ENCODE results near the gene SF1. TPM values are rescaled to one million over a fixed set of nuclear protein-coding genes. Genes with fewer than 3 reads are reported as not detected.

The SF1 gene
- total RNA-seq, 1 experiment from 2014 or later = 151 TPM

DNA sequence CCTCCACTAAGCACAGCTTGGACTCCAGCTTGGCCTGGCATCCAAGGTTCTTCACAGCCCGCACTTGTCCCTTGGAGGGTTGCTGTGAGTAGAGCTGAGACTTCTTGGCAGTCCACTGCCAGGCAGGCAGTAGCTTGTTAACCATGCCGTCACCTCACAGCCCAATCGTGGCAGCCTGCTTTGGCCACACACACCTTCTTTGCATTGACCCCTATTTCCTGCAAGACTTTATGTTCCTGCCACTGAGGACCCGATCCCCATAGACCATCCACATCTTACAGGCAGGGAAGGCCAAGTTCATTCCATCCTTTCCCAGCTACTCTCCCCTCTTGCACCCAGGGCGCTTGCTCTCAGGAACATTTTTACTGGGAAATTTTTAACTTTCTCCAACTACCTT is 16.1 kb downstream of the SF1 start:
- no peak for DNase-seq (ENCODE audit: low read depth)

- DNase-seq (ENCODE audit: low read depth) = no peak
These were observed 17.5 kb downstream of the SF1 start for GRCh38 chr11:64760759-64761420.

DNA sequence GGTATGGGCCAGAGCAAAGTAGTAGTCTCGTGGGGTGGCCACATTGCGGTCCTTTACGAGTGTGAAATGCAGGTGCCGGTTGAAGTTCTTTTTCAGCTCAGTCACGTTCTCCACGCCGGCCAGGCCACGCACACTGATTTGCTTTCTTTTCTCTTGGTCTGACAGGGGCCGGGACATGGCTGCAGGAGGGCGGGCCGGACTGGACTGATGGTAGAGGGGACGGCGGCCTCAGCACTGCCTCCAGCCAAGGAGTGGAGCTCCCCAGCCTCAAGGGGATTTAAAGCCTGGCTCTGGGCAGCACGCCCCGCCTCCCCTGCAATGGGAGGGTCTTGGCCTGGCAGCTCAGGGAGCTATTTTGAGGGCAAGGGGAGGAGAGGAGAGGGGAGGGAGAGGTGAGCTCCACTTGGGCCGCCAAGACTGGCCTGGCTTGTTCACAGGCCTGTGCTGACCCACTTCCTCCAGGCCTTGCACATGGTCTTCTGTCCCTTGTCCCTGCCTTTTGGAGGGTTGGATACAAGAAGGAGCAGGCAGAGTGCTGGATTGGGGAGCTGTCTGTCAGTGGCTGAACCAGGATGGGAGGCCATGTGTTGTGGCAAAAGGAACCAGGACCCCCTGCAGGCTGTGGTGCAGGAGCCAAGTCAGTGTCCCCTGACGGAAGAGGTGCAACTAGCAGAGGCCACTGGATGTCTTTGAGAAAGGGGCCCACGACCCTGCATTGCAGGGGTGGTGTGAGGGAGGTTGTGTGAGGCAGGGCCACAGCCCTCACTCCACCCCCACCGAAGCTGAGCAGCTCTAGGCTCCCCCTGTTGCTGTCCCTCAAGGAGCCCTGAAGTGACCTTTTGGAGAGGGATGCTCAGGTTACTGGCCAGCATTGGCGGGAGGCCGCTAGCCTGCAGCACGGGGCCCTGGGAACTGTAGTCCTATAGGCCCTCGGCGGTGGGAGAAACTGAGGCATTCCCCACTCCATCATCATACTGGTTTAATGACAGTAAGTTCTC is 18.3 kb downstream of the SF1 start, which contains the start of gene PYGM:
Gene PYGM, minus strand, starts transcription at position 253 of the 998 bp plus-strand sequence. Its CDS starts 76 bp downstream, at position 177.
- DNase-seq (ENCODE audit: low read depth) = no peak

GRCh38 chr11:64759131-64759721 is 19.1 kb downstream of the SF1 start:
- DNase-seq (ENCODE audit: low read depth) = no peak

DNA sequence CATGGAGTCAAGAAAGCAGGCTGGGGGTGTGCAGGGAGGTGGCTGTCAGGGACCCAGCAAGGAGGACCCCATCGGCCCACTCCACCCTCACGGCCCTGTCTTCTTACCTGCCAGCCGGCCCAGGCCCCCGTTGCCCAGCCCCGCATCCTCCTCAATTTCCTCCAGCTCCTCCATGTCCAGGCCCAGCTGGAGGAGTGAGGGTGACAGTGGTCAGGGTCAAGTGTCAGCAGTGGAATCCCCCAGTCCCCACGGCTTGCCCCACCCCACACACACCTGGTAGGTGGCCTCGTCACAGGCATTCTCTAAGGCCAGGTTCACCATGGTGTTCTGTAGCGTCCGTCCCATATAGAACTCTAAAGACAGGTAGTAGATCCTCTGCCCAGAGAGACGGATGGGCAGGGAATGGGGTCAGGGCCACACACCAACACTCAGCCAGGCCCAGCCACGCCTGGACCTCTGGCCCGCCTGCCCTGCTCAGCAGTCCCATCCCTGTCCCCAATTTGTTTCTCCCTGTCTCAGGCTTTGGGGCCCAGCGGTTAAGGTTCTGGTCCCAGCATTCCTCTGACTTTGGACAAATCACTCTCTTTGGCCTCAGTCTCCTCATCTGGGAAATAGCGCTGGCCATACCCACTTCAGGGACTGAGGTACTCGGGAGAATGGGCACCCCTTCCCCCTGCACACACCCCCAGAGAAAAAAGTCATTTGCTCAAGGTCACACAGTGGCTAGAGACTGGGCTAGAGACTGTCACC is 19.8 kb downstream of the SF1 start:
- no peak for DNase-seq (ENCODE audit: low read depth)

- no peak for DNase-seq (ENCODE audit: low read depth)
These were observed 20.6 kb downstream of the SF1 start for GRCh38 chr11:64757549-64758329.

DNA sequence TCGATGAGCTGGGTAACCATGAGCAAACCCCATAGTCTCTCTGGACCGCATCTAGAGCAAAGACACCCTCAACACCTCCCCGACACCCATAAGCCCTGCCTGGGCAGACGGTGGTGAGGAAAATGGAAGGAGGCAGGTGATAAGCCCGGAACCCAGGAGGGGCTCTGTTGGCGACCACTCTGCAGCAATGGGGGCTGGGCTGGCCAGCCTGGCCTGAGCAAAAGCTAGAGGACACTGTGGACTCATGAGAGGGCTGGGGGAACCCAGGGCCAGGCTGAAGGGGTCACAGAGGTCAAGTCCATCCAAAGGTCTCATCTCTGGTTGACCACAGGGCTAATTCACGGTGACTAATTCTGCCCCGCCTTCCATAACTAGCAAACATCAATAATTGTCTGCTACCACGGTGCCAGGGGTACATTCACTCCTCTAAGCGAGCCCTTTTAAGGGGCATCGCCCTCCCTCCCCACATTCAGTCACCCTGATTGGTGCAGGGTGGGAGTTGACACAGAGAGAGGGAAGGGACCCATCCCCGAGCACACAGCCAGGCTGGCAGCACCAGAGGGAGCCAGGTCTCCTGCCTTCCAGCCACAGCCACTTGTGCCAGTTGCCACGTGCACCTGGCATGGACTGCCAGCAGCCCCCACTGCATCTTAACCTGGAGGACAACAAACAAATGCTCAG is 22.5 kb downstream of the SF1 start:
- DNase-seq (ENCODE audit: low read depth) = no peak

DNA sequence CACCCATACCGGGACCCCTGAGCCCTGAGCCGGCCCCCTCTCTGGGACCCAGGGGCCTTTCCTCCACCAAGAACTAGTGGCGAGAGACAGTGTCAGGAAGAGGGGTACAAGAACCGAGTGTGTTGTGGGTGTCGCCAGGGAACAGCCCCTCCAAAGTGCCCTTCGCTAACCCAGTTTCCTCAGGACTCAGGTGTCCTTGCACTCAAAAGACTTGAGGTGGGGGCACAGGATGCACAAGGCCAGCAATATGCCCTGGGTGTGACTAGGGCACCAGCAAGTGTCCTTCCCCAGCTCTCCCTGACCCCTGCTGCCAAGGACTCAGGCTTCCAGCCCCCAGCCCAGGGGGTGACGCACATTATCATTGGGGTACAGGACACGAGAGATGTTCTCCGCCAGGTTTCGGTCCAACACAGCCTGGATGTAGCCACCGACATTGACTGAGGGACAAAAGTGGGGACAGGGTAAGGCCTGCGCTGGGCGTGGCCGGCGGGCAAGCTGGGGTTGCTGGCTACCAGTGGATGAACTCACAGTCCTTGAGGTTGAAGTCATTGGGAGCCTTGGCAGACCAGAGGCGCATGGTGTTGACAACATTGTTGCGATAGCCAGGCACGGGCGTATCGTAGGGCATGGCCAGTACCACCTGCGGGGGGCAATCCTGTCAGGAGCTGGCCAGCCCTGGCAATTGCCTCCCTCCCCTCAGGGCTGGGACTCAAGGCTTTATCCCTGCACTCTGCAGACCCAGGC is 23.3 kb downstream of the SF1 start:
- no peak for DNase-seq (ENCODE audit: low read depth)

GRCh38 chr11:64754124-64754918 is 24.0 kb downstream of the SF1 start:
- no peak for DNase-seq (ENCODE audit: low read depth)

GRCh38 chr11:64753380-64754123 is 24.8 kb downstream of the SF1 start:
- DNase-seq (ENCODE audit: low read depth) = no peak

DNA sequence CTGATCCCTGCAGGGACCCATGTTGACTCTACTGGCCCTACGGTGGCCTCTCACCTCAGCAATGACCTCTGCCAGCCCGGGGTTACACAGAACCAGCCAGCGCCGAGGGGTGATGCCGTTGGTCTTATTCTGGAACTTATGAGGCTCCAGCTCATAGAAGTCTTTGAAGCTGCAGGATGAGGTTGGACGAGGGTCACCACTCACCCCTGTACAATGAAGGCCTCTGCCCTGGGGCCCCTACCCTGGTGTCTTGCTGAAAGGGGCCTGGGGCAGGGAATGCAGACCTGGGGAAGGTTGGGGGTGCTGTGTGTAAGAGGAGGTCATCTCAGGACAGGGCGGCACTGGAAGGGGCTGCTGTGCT is 25.3 kb downstream of the SF1 start:
- DNase-seq (ENCODE audit: low read depth) = no peak

DNA sequence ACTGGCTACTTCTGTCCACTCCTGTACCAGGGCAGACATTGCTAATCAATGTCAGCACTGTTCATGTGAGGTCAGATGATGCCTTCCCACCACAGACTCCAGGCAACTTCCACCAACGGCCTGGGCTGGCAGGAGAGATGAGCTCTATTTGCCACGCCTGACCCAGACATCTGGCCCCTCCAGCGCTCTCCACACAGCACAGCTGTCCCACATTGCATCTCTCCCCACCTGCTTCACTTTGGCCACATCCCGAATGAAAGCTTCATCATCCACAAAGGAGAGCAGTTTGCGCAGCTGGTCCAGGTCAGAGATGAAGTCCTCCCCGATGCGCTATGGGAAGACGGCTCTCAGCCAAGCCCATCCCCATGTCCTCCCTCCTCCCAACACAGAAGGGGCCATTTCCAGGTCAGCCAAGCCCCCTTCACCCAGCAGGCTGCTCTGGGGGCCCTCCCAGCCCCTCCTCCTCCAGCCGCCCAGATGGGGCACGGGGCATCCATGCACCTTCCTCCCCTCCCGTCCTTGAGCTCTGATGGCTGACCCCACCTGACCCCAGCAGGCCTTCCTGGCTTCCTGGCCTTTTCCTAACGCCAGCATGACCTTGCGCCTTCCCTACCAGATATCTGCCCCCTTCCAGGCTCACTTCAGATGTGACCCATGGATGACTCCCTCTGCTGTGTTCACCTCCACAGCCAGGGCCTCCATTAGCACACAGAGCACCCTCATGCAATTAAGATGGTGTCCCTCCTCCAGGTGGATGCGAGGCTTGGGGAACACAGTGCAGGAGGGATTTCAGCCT is 26.0 kb downstream of the SF1 start:
- no peak for DNase-seq (ENCODE audit: low read depth)

GRCh38 chr11:64751580-64751979 is 26.8 kb downstream of the SF1 start:
- no peak for DNase-seq (ENCODE audit: low read depth)

DNA sequence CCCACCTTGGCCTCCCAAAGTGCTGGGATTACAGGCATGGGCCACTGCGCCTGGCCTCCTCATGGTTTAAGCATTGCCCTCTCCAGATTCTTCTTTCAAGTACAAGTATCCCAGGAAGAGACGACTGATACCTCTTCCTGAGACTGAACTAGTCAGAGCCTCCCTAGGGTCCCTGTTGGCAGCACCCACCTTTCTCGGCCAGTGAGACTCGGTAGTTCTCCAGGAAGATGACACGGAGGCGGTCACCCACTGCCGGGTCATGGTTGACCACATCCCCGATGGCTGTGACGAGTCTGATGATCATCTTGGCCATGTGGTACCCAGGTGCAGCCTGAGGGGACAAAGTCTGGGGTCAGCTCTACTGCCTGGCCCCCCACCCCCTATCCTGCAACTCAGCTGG is 27.2 kb downstream of the SF1 start:
- DNase-seq (ENCODE audit: low read depth) = no peak

DNA sequence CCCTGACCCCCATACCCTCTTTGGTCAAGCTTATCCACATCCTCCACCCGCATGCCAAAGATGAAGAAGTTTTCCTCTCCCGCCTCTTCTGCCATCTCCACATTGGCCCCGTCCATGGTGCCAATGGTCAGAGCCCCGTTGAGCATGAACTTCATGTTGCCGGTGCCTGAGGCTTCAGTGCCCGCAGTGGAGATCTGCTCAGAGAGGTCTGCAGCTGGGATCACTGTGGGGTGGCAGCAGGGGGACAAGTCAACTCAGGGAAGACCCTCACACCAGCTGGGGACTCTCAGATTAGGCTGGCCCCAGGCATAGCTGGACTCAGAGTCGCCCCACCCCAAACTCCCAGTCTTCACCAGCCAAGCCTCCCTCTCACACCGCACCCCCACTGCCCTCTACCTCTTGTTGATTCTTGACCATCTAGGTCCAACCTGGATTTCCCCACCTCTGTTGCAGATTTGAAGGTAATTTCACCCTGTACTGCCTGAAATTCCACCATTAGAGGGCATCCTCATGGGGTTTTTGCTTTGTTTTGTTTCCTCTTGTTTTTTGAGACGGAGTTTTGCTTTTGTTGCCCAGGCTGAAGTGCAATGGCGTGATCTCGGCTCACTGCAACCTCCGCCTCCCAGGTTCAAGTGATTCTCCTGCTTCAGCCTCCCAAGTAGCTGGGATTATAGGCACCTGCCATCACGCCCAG is 27.8 kb downstream of the SF1 start:
- DNase-seq (ENCODE audit: low read depth) = no peak

DNA sequence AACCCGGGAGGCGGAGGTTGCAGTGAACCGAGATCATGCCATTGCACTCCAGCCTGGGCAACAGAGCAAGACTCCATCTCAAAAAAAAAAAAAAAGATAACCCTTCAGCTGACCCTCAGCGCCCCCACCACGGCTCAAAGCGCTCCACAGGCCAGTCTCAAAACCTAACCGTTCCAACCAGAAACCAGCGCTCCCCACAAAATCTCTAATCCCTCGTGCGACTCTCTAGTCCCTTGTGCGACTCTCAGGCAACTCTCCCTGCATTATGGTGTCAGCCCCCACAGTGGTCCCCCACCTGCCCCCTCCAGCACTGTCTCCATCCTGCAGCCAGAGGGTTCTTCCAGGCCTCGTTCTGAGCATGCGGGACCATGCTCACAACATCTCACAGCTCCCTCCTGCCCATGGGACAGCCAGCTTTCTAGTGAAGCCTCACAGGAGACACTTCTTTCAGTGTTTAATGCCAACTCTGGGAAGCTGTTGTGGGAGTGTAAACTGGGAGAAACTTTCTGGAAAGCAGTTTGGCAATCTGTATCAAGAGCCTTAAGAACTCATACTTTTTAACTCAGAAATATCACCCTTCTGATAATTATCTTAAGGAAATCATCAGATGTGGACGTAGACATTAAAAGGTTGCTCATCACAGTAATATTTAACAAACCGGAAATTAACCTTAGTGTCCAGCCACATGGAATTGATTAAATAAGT is 30.2 kb downstream of the SF1 start:
- no peak for DNase-seq (ENCODE audit: low read depth)

All from Daoy (cell line).